HTR-8/SVneo (cell line): ENCODE data around the gene QSOX1.

Source experiments
- DNase-seq: peaks from one replicate; pipeline ENCODE4 v3.0.0; 2011; ENCODE audit warnings: low spot score, mixed read lengths; ENCODE audit not compliant: insufficient read length
- FAIRE-seq: peaks from 2 replicates; lab custom pipeline; 2011; peaks lifted over from hg19 to GRCh38; lab: Jason Lieb, UNC

QSOX1 gene

DNA sequence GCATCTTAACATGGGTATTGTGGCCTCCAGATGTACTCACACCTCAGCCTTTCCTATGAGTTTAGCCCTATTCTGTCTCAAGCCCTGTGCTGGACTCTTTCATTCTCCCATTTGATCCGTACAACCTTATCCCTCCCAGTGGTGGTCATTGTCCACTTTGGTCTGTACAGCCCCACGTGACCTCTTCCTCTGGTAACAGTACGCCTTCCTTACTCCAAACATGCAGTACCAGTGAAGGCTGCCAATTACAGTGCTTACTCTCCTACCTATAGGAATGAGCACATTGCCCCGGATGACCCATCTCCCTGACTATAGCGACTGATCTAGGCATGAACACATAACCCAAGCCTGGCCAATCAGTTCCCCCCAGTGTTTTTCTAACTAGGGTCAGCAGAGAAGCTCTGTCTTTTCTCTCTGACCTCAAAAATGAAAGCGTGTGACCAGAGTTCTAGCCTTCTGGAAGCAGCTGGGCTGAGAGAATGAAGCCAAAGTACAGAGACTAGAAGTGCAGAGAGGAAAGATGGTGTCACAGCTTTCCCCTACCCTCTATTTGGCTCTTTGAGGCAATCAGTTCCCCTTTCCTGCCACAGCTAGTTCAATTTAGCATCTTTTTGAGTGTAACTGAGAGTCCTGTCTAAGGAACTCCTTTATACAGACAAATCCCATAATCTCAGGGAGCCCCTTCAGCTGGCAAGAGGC lies 9.9 kb upstream of the QSOX1 start:
- FAIRE-seq (no peak), DNase-seq (no peak)

DNA sequence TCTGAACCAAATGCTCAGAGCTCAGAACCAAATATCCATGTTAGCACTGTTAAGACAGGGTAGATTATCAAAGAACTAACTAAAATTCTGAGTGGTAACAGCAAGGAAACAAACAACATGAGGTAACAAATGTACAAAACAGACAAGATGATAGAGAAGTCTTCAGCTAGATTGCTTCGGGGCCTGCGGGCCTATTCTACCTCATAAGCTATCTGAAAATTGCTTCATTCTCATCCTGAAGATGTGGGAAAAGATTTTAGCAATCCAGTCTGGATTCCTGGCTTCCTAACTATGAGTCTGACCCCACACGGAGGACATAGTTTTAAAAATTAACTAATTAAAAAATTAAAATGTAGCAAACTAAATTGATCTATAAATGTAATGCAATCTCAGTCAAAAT lies 9.2 kb upstream of the QSOX1 start:
- FAIRE-seq: no peak

DNA sequence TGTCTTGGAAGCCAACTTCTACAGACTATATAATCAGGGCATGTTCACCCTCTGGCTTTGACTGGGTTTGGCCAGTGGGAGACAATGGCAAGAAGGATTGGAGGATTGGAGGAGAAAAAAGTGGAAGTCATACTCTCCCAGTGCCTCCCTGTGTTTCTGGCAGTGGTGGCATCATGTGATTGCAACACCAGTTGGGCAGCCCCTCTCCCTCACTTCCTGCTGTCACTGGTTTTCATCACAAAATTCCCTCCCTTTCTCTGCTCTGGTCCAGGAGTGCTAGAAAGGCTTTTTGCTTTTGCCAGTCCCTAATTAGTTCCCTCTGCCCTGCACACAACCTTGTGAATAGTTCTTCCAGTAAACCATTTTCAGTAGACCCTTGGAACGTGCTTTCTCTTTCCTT lies 3.7 kb upstream of the QSOX1 start:
- FAIRE-seq (no peak), DNase-seq (peak; percentile 51)

More for the DNA sequence above, 9.2 kb upstream of the QSOX1 start:
- no peak for DNase-seq

DNA sequence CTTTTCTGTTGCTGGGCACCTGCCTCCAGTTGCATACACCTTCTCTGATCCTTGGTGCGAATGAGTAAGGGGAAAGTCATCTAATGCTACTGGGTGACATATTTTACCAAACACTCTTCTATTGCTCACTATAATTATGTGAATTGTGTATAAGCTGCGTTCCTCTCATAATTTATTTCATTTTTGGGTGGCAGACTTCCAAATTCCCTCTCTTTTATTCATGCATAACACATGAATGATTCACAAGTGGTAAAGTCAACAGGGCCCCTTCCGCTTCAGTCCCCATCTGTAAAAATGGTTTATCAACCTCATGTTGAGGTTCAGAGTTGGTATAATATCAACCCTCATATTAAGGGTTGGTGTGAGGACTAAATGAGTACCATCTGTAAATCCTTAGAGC lies 3.2 kb upstream of the QSOX1 start:
- DNase-seq: peak; percentile 66

DNA sequence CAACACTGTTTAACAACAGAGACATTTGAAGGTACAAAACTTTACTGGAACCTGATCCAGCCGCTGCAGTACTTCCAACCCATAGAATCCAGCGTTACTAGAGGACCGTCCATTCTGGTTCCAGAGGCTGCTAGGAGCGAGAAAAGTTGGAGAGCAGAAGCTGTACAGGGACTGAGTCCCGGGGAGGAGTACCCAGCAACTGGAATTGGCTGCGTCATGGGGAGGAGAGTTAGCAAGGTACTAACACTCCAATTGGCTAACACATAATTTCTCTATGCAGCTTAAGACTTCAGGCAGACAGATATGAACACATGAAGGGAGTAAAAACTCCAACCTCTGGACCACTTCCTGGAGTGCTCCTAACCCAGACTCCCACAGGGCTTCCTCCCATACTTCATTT lies 2.1 kb upstream of the QSOX1 start:
- DNase-seq: no peak
- no peak for FAIRE-seq

More for the DNA sequence above, 3.2 kb upstream of the QSOX1 start:
- no peak for FAIRE-seq

DNA sequence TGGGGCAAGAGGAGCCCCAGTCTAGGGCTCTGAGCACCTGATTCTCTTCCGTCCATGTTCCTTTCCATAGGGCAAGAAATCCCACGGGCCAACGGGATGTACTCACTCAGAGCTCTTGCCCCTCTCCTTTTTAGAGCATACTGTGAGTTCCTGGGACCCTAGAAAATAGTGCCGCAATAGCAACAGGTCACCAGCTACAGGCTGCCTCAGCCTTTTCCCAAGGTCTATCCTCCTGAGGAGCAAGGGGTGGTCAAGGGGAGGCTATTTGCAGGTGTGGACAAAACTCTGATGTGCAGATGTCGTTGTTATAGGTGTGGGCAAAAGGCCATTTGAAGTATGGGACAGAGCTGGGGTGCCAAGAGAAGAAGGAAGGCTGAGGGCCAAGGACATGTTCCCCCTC lies 1.6 kb upstream of the QSOX1 start:
- FAIRE-seq (no peak), DNase-seq (no peak)

DNA sequence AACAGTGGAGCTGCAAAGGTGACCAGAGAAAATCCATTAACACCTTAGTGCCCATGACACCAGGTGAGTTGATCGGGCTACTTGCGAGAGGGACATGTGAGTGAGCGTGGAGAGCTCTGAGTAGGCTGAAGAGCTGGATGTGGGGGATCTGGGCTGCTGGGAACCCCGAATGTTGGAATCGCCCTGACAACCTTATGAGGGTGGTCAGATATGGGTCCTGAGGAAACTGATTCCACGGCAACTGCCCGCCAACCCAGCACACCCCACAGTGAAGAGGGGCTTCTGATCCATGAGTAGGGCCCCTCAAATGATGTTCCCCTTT lies 705 bp upstream of the QSOX1 start:
- DNase-seq: no peak
- no peak for FAIRE-seq

DNA sequence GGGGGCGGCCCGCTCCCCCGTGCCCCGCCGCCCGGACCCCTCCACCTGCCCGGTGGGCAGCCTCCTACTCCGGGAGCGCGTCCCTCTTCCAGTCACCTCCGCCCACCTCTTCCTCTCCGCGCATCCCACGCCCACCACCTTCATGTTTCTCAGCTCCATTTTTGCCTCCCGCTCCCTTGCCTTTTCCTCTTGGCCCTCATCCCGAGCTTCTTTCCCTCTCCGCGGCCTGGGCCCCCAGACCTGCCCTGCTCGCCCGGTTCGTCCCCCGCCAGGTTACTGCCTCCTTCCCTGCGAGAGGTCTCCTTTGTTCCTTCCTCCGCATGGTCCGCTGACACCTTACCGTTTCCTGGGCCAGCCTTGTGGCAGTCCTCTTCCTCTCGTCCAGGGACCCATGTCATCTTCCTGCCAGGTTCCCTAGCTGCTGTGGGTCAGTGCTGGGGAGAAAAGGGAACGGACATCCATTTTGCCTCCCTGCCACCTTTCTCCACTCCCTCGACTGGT lies 563 bp downstream of the QSOX1 start:
- FAIRE-seq (no peak), DNase-seq (no peak)

DNA sequence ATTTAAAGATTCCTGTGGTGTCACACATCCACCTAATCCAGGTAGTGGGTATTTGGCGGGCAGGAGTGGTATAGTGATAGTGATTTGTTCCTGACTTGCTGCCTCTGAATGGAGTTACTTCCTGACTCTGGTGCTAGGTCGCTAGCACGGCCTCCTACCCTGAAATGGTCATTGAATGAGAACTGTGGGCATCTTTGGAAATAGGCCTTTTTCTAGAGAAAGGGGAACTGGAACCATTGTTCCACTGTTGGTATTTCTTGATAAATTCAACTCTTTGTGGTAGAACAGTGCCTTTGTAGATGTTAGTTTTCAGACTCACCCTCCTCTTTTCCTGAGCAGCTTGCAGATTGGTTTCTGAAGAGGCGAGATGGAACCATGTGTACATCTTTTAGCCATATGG lies 1.5 kb downstream of the QSOX1 start:
- DNase-seq (no peak), FAIRE-seq (no peak)

DNA sequence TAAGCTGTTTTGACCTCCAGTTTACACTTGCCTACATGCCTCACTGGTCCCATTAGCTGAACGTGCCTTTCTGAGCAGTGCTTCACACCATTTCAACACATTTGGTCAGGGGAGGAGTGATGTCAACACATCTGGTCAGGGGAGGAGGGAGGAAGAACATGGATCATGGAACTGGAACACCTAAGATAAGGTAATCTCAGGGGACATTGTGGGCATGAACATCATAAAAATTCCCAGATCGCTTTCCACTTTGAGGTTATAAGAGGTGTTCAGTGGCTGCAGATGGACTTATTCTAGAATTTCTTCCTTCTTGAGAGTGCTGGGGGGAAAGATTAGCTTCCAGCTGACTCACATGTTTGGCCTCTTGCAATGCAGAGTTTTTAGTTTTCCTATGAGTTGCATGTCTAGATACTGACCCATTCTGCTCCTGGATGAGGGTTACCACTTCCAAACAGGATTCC lies 2.0 kb downstream of the QSOX1 start:
- FAIRE-seq: no peak
- DNase-seq: no peak

DNA sequence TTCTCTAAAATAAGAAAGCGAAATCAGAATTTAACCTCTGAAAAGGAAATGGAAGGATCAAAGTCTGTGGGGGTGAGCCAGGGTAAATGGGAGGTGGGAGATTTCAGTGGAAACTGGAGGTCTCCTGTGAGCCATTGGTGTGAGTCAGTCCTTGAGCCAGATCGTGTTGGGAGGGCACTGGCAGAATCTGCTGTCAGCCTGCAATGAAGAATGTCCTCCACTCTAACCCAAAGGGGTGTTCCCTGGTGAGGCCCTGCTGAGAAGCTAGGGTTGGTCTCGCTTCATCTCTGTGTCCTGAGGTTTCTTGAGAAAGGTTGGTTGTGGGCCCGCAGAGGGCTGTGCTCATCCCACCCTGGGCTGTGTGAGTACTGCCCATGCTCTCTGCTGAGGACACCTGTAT lies 2.4 kb downstream of the QSOX1 start:
- DNase-seq: no peak
- FAIRE-seq: no peak

DNA sequence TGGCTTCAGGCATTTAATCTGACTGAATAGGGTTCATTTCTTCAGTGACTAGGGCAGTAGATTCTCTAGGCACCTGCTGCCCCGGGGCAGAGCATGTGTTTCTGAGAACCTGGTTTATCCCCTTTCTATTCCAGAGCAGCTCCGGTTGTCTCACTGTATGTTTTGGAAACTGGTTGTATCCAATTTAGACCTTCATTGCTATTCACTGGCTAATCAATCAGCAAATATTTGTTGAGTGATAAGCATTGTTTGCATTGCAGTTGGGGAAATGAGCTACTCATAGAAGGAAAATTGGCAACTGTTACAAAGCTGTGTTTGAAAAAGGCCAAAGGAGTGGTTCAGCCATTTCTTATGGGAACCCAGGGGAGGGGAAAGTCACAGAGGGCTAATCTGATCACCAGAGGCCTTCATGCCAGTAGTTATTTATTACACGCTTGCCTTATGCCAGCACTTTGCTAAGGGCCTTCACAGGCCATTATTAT lies 2.9 kb downstream of the QSOX1 start:
- DNase-seq (no peak), FAIRE-seq (no peak)

DNA sequence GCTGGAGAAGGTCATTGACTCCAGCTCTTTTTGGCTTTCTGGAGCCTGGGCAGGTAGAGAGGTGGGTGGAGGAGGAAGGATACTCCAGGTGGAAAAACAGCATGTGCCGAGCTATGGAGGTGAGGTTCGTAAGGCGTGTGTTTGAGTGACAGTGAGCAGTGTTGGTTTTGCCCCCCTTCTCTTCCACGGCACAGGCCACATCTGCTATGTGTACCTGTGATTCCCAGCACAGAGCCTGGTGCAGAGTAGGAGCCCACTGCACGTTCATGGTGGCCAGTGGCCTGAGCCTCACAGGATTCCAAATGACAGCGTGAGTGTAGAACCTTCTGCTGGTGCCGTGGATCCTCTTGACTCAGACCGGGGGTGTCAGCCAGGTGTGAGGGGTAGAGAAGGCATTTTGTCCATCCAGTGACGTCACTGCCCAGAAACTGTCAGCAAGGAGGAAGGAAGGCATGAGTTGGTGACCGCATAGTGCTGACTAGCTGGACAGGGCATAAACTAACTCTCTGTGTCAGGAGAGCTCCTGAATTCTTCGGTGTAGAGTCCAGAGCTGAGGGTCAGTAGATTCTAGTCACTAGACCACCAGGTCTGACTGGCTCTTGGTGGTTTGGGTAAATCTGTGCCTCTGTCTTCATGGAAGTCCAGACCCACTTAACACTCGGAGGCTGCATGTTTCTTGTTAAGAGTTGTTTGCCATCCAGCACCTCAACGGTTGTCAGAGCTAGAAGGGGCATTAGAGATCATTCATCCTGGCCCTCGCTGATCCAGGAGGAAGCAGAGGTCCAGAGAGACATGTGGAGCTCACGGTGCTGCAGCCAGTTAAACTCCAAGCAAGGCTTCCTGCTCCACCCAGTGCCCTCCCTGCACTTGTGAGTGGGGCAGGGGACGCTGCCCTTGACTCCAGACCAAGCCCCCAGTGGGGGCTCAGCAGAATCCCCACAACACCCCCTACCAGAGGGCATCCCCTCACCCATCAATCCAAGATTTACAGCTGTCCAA lies 3.8 kb downstream of the QSOX1 start:
- no peak for DNase-seq
- FAIRE-seq: no peak

DNA sequence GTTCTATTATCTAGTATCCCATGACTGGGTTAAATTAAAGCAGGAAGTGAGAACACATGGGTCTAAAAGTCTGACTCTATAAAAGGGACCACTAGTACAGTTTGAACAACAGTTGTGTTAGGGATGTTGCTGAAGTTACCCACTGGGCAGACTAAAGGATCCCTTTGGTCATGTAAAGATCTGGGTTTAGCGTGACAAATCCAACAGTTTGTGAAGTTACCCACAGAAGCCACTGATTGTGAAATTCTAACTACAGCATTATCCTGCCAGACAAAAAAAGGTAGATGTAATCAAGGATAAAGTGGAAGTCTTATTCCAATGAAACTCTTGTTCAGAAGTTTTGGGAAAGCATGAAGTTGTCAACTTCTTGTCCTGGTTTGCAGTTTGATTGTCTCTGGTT lies 5.7 kb downstream of the QSOX1 start:
- DNase-seq: no peak
- FAIRE-seq: no peak

DNA sequence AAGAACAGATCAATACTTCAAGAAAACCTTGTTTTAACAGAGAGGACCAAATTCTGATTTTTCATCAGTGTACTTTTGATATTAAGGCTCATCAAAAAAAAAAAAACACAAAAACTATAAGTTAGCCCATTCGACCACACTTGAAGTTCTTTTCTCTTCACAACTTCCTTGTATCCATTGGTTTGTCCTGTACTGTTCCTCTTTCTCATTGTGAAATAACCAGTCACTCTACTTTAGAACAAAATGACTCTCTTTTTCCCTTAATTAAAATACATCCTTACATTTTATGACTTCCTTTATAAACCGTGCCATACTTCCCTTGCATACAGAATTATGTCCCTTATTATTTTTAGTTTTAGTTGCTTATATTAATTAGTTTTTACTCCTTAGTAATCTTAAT lies 8.4 kb downstream of the QSOX1 start:
- FAIRE-seq: no peak
- no peak for DNase-seq

DNA sequence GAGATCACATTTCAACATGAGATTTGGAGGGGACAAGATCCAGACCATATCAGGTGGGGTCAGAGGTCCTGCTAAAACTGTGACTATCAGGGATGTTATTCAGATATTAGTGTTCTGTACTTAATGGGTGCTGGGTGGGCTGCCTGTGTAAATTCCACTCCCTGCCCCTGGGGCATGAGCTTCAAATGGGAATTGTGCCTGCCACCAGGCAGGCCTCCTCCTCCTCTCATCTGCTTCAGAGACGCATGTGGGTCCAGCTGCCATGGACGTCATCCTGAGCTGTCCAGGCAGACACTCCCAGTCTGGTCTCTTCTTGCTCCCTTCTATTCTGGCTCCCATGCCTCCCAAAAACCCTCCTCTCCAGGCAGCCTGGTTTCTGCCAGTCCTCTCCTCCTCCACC lies 10.4 kb downstream of the QSOX1 start:
- FAIRE-seq: no peak
- DNase-seq: no peak

DNA sequence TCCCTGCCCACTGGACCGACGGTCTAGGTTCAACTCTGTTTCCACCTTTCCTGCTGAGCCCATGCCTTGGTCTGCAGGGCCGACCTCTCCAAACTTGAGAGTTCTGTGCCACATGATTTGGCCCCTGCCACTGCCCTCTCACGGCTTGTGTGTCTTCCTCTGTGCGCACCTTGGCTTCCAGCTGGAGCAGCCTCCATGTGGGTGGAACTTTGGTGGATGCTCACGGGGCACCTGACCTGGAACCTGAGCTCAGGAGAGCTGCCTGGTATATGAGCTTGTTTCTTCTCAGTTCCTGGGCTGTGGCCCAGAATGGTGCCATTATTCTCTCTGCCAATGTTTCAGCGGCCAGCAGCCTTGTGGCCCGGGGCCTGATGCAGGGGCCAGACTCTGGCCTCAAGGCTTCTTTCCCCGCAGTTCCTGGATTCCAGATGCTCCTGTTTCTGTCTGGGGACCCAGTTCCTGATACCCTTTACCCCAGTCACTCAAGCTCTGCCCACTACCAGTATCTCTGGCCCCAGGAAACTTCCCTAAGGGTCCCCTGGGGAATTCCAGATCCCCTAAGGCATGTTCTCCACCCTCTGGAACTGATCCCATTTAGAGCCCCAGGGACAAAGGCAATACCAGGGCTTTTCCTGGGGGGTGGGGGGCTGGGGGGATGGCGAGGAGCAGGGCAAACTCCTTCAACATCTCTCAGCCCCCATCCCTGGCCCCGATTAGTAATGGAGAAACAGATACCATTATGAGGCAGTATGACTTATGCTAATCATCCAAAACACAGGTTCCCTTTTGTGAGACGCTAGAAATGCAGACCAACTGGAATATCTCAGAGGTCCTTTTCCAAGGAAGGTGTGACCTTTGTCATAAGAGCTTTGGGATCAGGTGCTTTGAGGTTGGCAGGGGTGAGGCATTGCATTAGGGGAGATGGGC lies 11.1 kb downstream of the QSOX1 start:
- no peak for FAIRE-seq
- DNase-seq: no peak

DNA sequence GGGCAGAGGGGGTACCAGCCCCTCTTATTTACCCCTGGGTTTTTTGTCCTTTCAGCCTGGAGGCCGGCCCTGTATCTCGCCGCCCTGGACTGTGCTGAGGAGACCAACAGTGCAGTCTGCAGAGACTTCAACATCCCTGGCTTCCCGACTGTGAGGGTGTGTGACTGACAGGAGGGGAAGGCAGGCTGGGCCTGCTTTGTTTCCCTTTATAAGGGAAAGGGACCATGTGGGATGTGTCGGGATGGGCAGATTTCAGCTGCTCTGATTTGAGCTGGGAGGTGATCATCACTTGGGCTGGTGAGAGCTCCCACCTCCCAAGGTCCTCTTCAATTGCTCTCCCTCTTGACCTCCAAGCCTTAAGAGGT lies 11.7 kb downstream of the QSOX1 start:
- no peak for DNase-seq
- no peak for FAIRE-seq

DNA sequence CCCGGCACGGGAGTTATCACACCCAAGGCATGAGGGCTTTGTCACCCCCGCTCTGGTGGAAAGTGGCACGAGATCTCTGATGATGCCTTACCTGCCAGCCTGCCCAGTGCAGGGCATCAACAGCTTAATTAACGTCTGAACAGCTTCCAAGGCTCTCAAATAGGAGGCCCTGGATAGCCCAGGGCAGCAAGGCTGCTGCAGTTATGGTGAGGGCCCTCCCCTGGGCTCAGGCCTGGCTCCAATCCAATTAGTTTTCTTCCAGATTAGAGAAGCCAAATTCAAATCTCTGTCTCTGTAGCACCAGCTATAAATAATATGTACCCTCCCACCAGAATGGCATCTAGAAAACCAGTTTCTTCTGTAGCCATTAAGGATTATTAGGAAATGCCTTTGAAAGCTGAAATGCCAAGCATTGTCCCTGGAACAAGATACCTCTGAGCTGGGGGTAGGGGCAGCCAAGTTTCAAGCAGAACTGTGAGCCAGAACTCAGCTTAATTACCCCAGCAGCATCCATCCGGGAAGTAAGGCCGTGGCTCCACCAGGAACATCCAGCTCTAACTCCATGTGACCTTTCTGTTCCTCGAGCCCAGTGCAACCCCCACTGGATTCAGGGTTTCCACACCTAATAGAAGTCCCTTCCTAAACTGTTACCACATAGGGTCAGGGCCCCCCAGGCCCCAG lies 12.5 kb downstream of the QSOX1 start:
- FAIRE-seq (no peak), DNase-seq (no peak)
